Trophoblast cell (in vitro differentiated cells and primary cell): ENCODE results near the gene PPP1R8.
A peak's percentile ranks its signal among the peaks of the same experiment; 100 is the strongest.

Experiments used
- DNase-seq, 2 donors: peaks; one replicate each; pipeline ENCODE4 v3.0.0-alpha.2; 2016
- H2AFZ ChIP-seq: 2 replicates; pipeline ENCODE4 v1.6.1; 2013; ENCODE audit warnings: low read length, moderate library complexity, mild to moderate bottlenecking; ENCODE audit not compliant: insufficient read depth, poor library complexity
- H2AK5ac ChIP-seq: 2 replicates; pipeline ENCODE4 v1.6.1; 2013; ENCODE audit warnings: mild to moderate bottlenecking, low read length
- H2BK120ac ChIP-seq: 2 replicates; pipeline ENCODE4 v1.6.1; 2013; ENCODE audit warnings: low read length, mild to moderate bottlenecking, moderate library complexity; ENCODE audit not compliant: insufficient read depth, poor library complexity
- H2BK12ac ChIP-seq: 2 replicates; pipeline ENCODE4 v1.6.1; 2013; ENCODE audit warnings: mild to moderate bottlenecking, low read length, moderate library complexity
- H2BK5ac ChIP-seq: 2 replicates; pipeline ENCODE4 v1.6.1; 2013; ENCODE audit warnings: low read length, low read depth, moderate library complexity, mild to moderate bottlenecking; ENCODE audit not compliant: poor library complexity
- H3K14ac ChIP-seq: 2 replicates; pipeline ENCODE4 v1.6.1; 2013; ENCODE audit warnings: mild to moderate bottlenecking, low read length
- H3K18ac ChIP-seq: 2 replicates; pipeline ENCODE4 v1.6.1; 2013; ENCODE audit warnings: mild to moderate bottlenecking, low read length
- H3K23ac ChIP-seq: 2 replicates; pipeline ENCODE4 v1.6.1; 2013; ENCODE audit warnings: low read length
- H3K27ac ChIP-seq: 2 replicates; pipeline ENCODE4 v1.5.1; 2013; ENCODE audit warnings: low read depth, mild to moderate bottlenecking, inconsistent platforms, low read length, moderate library complexity
- H3K27me3 ChIP-seq: 2 replicates; pipeline ENCODE4 v1.6.1; 2013; ENCODE audit warnings: inconsistent platforms, mild to moderate bottlenecking, low read length, moderate library complexity; ENCODE audit not compliant: insufficient read depth
- H3K36me3 ChIP-seq, 2 experiments: 1 replicate in 1 of 2; 2 replicates in 1 of 2; pipeline ENCODE4 v1.6.1; 2013; ENCODE audit warnings: low read length in 2 of 2, mild to moderate bottlenecking in 2 of 2, moderate library complexity in 1 of 2; ENCODE audit not compliant: insufficient read depth in 2 of 2, control insufficient read depth in 1 of 2
- H3K4ac ChIP-seq: 2 replicates; pipeline ENCODE4 v1.6.1; 2013; ENCODE audit warnings: low read depth, mild to moderate bottlenecking, low read length, moderate library complexity
- H3K4me1 ChIP-seq, 2 experiments: 1 replicate in 1 of 2; 2 replicates in 1 of 2; pipeline ENCODE4 v1.6.1; 2013; ENCODE audit warnings: low read length in 2 of 2, mild to moderate bottlenecking in 2 of 2, moderate library complexity in 1 of 2; ENCODE audit not compliant: insufficient read depth in 2 of 2, control insufficient read depth in 1 of 2
- H3K4me2 ChIP-seq: 2 replicates; pipeline ENCODE4 v1.6.1; 2013; ENCODE audit warnings: inconsistent platforms, mild to moderate bottlenecking, low read length, moderate library complexity
- H3K4me3 ChIP-seq: 2 replicates; pipeline ENCODE4 v1.5.1; 2013; ENCODE audit warnings: mild to moderate bottlenecking, low read depth, low read length, inconsistent platforms
- H3K79me1 ChIP-seq: one replicate; pipeline ENCODE4 v1.6.1; 2013; ENCODE audit warnings: low read length
- H3K79me2 ChIP-seq: 2 replicates; pipeline ENCODE4 v1.6.1; 2013; ENCODE audit warnings: low read length, mild to moderate bottlenecking; ENCODE audit not compliant: control insufficient read depth, insufficient read depth, poor library complexity
- H3K9ac ChIP-seq: 2 replicates; pipeline ENCODE4 v1.6.1; 2013; ENCODE audit warnings: mild to moderate bottlenecking, low read length
- H3K9me3 ChIP-seq: 2 replicates; pipeline ENCODE4 v1.6.1; 2013; ENCODE audit warnings: low read depth, mild to moderate bottlenecking, control low read depth, inconsistent platforms, low read length; ENCODE audit not compliant: insufficient read depth
- H4K12ac ChIP-seq: 2 replicates; pipeline ENCODE4 v1.6.1; 2013; ENCODE audit warnings: low read depth, mild to moderate bottlenecking, low read length, moderate library complexity
- H4K8ac ChIP-seq: 2 replicates; pipeline ENCODE4 v1.6.1; 2013; ENCODE audit warnings: low read depth, mild to moderate bottlenecking, low read length, moderate library complexity
- H4K91ac ChIP-seq: one replicate; pipeline ENCODE4 v1.6.1; 2013; ENCODE audit warnings: low read depth, mild to moderate bottlenecking, low read length, moderate library complexity
- WGBS: extraction: QIAGEN DNeasy Blood & Tissue Kit; methylation state at CpG from one replicate; pipeline ENCODE4 v1.1.7; 2013; ENCODE audit warnings: missing lambda C conversion rate; ENCODE audit not compliant: insufficient read length, insufficient coverage; ENCODE audit errors: extremely low coverage; 5-methylcytosine and 5-hydroxymethylcytosine counted together

PPP1R8 gene

GRCh38 chr1:27885621-27886352 is 55.2 kb downstream of the PPP1R8 start:
- Histone ChIP-seq H3K79me1 (no peaks in the 10 kb centered on the region), H3K4ac (no peak overlapping the region), H2BK5ac (no peak overlapping the region), H3K18ac (no peak overlapping the region), H2BK12ac (no peak overlapping the region), H3K23ac (no peak overlapping the region), H2AFZ (no peak overlapping the region), H3K27me3 (no peaks in the 10 kb centered on the region), H4K12ac (no peak overlapping the region), H3K4me1 (no peaks in the 10 kb centered on the region), H2BK120ac (no peak overlapping the region), H3K4me2 (no peak overlapping the region), H3K79me2 (no peaks in the 10 kb centered on the region), H4K8ac (no peak overlapping the region), H3K9me3 (peaks cover 2% of the 10 kb centered on the region), H3K14ac (no peak overlapping the region), H3K36me3 (peaks cover 4 to 10% of the 10 kb centered on the region in 2 experiments), H2AK5ac (no peak overlapping the region), H3K27ac (no peak overlapping the region), H3K4me3 (no peak overlapping the region), H3K9ac (no peak overlapping the region), H4K91ac (no peak overlapping the region)
- DNase-seq: peak in 1 of 2 donors; percentile 35
- no CpG with 5 or more reads among the region's 15 CpGs for WGBS

DNA sequence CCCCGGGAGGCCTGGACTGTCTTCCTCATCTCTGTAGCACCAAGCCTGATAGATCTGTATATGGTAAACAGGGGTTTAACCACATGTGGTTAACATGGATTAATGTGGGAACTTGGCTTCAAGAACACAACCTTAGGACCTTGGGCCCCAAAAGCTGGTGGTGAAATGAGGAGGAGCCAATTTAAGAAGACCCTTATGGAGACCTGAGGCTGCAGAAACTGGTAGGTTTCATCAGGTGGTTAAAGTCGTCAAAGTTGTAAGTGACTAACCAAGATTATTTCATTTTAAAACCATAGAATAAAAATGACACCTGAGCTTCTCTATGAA is 55.7 kb downstream of the PPP1R8 start:
- Histone ChIP-seq H3K9ac (no peak overlapping the region), H3K27ac (no peak overlapping the region), H3K23ac (no peak overlapping the region), H4K91ac (no peak overlapping the region), H3K18ac (no peak overlapping the region), H2AK5ac (no peak overlapping the region), H3K14ac (no peak overlapping the region), H3K9me3 (peaks cover 2% of the 10 kb centered on the region), H3K79me2 (no peaks in the 10 kb centered on the region), H3K4me1 (no peaks in the 10 kb centered on the region), H3K4ac (no peak overlapping the region), H3K36me3 (peaks cover 4 to 10% of the 10 kb centered on the region in 2 experiments), H4K8ac (no peak overlapping the region), H3K4me2 (no peak overlapping the region), H3K4me3 (no peak overlapping the region), H2BK12ac (no peak overlapping the region), H2BK5ac (no peak overlapping the region), H3K27me3 (no peaks in the 10 kb centered on the region), H2BK120ac (no peak overlapping the region), H3K79me1 (no peaks in the 10 kb centered on the region), H4K12ac (no peak overlapping the region), H2AFZ (no peak overlapping the region)
- no peak for DNase-seq
- no CpG with 5 or more reads among the region's 2 CpGs for WGBS

GRCh38 chr1:27886744-27887143 is 56.2 kb downstream of the PPP1R8 start:
- H3K27me3 ChIP-seq: no peaks in the 10 kb centered on the region
- no peak overlapping the region for H4K12ac ChIP-seq
- DNase-seq: peak in 1 of 2 donors; percentile 19
- no peak overlapping the region for H3K4ac ChIP-seq
- H3K9me3 ChIP-seq: peaks cover 2% of the 10 kb centered on the region
- no peaks in the 10 kb centered on the region for H3K79me2 ChIP-seq
- no peak overlapping the region for H2AFZ ChIP-seq
- H2BK5ac ChIP-seq: no peak overlapping the region
- H3K23ac ChIP-seq: no peak overlapping the region
- H3K9ac ChIP-seq: no peak overlapping the region
- H3K4me2 ChIP-seq: no peak overlapping the region
- H3K79me1 ChIP-seq: no peaks in the 10 kb centered on the region
- no peaks in the 10 kb centered on the region for H3K4me1 ChIP-seq
- peaks cover 4 to 11% of the 10 kb centered on the region in 2 experiments for H3K36me3 ChIP-seq
- WGBS: no CpG with 5 or more reads among the region's 3 CpGs
- no peak overlapping the region for H2BK120ac ChIP-seq
- no peak overlapping the region for H3K18ac ChIP-seq
- H2AK5ac ChIP-seq: no peak overlapping the region
- no peak overlapping the region for H3K4me3 ChIP-seq
- H4K8ac ChIP-seq: no peak overlapping the region
- no peak overlapping the region for H2BK12ac ChIP-seq
- H3K14ac ChIP-seq: no peak overlapping the region
- H4K91ac ChIP-seq: no peak overlapping the region
- H3K27ac ChIP-seq: no peak overlapping the region

DNA sequence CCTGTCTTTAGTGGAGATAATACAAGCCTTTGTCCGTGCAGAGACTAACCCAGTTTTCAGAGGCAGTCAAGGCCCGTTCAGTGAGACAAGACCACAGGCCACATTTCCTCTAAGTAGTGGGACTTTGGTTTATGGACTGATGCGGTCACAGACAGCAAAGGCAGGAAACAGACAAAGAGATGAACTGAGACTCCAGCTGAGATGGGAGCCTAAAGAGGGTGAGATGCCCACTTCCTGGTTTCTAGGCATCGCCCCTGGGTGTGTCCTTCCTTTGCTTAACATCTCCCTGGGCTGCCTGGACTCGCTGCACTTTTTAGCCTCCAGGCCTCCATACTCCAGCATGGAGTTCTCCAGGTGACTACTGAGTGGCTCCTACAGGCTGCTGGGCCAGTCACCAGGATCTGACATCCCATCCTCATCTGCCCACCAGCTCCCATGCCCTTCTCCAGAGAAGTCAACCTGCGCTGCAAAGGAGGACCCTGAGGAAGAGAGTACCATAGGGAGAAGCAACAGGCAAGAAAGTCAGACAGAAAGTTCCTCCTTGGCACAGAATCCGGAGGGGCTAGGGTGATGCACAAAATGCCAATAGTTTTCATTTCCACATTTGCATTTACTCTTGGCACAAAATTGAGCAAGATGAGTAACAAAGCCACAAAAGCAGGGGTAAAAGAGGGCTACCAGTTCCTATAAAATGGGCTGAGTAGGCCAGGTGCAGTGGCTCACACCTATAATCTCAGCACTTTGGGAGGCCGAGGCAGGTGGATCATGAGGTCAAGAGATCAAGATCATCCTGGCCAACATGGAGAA is 56.8 kb downstream of the PPP1R8 start:
- Histone ChIP-seq H3K4me3 (no peak overlapping the region), H2AFZ (no peak overlapping the region), H2BK12ac (no peak overlapping the region), H3K36me3 (peaks cover 7 to 11% of the 10 kb centered on the region in 2 experiments), H2BK5ac (no peak overlapping the region), H4K12ac (no peak overlapping the region), H2AK5ac (no peak overlapping the region), H3K4me2 (no peak overlapping the region), H3K14ac (no peak overlapping the region), H3K4ac (no peak overlapping the region), H3K27me3 (no peaks in the 10 kb centered on the region), H4K8ac (no peak overlapping the region), H3K9ac (no peak overlapping the region), H2BK120ac (no peak overlapping the region), H3K4me1 (no peaks in the 10 kb centered on the region), H3K9me3 (peaks cover 2% of the 10 kb centered on the region), H3K23ac (no peak overlapping the region), H3K79me1 (no peaks in the 10 kb centered on the region), H4K91ac (no peak overlapping the region), H3K27ac (no peak overlapping the region), H3K18ac (no peak overlapping the region), H3K79me2 (no peaks in the 10 kb centered on the region)
- no CpG with 5 or more reads among the region's 8 CpGs for WGBS
- DNase-seq: no peak
